HG03354 (cell line): Measurements from ENCODE around the gene NRDC.
A peak's percentile ranks its signal among the peaks of the same experiment; 100 is the strongest.

Experiments
- ATAC-seq: cut with Tn5 transposase; IDR thresholded peaks from one replicate; pipeline ENCODE4 v1.9.1; 2021; ENCODE audit warnings: mild to moderate bottlenecking; ENCODE audit not compliant: unreplicated experiment, poor library complexity, severe bottlenecking

NRDC gene, protein sequence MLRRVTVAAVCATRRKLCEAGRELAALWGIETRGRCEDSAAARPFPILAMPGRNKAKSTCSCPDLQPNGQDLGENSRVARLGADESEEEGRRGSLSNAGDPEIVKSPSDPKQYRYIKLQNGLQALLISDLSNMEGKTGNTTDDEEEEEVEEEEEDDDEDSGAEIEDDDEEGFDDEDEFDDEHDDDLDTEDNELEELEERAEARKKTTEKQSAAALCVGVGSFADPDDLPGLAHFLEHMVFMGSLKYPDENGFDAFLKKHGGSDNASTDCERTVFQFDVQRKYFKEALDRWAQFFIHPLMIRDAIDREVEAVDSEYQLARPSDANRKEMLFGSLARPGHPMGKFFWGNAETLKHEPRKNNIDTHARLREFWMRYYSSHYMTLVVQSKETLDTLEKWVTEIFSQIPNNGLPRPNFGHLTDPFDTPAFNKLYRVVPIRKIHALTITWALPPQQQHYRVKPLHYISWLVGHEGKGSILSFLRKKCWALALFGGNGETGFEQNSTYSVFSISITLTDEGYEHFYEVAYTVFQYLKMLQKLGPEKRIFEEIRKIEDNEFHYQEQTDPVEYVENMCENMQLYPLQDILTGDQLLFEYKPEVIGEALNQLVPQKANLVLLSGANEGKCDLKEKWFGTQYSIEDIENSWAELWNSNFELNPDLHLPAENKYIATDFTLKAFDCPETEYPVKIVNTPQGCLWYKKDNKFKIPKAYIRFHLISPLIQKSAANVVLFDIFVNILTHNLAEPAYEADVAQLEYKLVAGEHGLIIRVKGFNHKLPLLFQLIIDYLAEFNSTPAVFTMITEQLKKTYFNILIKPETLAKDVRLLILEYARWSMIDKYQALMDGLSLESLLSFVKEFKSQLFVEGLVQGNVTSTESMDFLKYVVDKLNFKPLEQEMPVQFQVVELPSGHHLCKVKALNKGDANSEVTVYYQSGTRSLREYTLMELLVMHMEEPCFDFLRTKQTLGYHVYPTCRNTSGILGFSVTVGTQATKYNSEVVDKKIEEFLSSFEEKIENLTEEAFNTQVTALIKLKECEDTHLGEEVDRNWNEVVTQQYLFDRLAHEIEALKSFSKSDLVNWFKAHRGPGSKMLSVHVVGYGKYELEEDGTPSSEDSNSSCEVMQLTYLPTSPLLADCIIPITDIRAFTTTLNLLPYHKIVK

GRCh38 chr1:51878616-51879336 lies at the start of gene NRDC:
Gene NRDC (minus strand): TSS chr1:51878727. CDS start chr1:51878615, 112 bp downstream.
- peak; percentile 96 for ATAC-seq

- no peak for ATAC-seq
Observed at GRCh38 chr1:51927029-51927428, 48.5 kb upstream of the NRDC start.

DNA sequence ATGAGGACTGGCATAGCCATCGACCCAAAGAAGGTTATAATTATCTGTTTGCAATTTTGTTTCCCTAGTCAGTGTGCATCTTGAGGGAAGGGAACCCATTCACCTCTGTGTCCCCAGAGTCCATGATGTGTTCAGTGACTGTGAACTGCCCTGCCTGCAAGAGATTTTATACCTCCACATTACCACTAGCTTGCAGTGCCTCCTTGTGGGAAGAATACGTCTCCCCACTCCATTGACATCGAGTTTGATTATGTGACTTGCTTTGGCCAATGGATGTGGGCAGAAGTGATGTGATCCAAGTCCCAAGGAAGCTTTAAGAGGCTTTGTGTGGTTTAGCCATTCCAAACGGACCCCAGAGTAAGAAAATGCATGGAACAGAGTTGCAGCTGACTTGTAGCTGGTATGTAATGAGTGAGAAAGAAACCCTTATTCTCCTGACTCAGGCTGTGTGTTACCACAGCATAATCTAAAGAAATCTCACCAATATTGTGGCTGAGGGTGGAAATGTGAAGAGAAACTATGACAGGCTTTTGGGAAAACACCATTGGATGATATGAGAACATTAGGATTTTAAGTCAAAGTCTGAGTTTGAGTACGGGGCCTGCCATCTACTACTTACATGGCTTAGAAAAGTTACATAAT lies 47.8 kb upstream of the NRDC start:
- ATAC-seq = no peak

GRCh38 chr1:51924455-51924854 lies 45.9 kb upstream of the NRDC start:
- ATAC-seq = no peak

GRCh38 chr1:51922040-51922439 lies 43.5 kb upstream of the NRDC start:
- ATAC-seq = no peak

DNA sequence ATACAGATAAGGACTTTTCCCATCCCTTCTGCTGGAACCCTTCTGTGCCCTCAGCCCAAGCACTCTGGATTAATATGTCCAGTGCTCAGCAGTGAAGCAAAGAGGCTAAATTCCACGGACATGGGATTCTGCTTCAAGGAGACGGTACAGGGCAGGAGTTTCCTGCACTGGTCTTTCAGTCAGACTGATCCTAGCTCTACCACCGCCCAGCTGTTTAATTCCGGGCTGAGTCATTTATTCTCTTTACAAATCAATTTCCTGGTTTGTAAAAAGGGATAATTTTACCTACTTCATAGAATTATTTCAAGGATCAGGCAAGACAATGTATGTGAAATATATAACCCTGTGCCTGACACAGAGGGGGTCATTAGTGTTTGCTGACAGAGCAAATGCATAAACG lies 41.6 kb upstream of the NRDC start:
- no peak for ATAC-seq

GRCh38 chr1:51919684-51920083 lies 41.2 kb upstream of the NRDC start:
- no peak for ATAC-seq

DNA sequence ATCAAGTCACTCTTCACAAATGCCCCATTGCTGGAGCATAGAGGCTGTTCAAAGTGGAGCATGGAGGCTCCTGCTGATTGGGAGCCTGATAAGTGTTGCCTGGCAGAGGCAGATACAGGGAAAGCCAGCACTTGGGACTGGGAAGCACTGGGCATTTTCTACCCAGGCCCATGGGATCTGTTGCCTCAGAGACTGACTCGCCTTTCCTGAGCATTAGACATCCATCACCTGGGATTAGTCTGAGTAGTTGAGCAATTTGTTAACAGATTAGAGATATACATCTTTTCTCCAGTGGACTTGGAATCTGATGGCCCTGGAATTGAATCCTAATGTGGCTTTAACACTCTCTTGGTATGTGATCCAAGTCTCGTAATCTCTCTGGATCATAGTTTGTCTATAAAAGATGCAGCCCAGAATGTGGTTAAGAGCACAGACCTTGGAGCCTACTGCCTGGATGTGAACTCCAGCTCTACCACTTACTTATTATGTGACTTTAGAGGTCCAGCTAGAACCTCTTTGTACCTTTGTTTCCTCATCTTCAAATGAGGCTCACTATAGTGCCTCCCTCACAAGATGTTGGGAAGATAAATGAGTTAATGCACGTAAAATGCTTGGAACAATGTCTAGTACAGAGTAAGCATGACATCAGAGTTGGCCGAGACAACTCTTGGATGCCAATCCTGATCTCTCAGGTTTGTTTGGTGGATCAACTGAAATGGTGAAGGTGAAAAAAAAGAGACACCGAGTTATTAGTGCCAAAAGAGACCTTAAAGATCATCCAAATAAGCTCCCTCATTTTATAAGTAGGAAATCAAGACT lies 38.3 kb upstream of the NRDC start:
- no peak for ATAC-seq

GRCh38 chr1:51915951-51916350 lies 37.4 kb upstream of the NRDC start:
- no peak for ATAC-seq

- no peak for ATAC-seq
Observed at GRCh38 chr1:51912881-51913280, 34.4 kb upstream of the NRDC start.

DNA sequence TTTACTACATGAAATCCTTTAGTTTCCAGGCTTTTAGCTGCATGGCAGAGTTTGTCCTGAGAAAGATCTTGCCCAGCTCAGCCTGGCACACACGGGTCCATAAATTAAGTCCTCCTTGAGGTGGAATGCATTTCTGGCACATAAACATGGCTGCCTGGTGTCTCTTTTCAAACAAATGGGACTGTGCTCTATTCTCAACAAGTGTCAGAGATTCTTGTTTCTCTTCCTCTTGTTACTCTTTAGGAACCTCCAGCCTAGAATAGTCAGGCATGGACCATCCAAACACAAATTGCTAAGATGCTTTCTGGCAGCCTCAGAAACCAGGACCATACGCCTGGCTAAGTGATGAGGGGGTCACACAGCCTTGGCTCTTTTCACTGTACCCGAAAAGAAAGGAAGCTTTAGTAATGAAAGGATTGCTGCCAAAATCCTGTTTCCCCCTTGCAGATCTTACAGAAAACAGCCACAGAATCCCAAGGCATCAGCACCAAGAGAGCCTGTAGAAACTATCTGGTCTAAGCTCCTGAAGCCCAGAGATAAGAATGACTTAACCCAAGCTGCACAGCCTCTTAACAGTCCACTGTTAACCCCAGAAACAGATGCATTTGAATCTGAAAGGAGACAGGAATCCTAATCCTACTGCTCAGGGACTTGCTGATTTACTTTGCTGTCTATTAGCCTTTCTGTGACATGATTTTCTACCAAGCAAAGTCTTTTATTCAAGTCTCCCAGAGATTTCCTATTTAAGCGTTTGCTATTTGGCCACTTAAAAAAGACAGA lies 31.9 kb upstream of the NRDC start:
- no peak for ATAC-seq

DNA sequence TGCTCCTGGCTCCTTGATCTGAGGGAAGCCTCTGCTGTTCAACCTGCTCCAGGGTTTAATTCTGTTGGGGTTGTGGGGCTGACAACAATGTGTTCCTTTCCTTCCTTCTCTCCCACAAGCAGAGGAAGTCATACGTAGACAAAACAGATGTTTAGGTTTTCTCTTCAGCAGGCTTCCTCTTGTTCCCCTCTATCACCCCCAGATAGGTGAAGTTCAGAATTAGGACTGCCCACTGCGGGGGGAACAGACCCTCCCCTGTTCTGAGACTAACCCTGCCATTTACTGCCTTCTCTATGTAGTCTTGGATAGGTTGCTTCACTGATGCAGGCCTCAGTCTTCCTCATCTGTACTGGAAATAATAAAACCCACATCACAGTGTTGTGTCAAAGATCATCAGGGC lies 30.0 kb upstream of the NRDC start:
- ATAC-seq = no peak

- ATAC-seq = no peak
Observed at GRCh38 chr1:51907079-51907702, 28.7 kb upstream of the NRDC start.

- ATAC-seq = no peak
Observed at GRCh38 chr1:51906306-51907078, 28.0 kb upstream of the NRDC start.

- ATAC-seq = no peak
Observed at GRCh38 chr1:51902456-51902855, 23.9 kb upstream of the NRDC start.

- no peak for ATAC-seq
Observed at GRCh38 chr1:51901151-51901550, 22.6 kb upstream of the NRDC start.

DNA sequence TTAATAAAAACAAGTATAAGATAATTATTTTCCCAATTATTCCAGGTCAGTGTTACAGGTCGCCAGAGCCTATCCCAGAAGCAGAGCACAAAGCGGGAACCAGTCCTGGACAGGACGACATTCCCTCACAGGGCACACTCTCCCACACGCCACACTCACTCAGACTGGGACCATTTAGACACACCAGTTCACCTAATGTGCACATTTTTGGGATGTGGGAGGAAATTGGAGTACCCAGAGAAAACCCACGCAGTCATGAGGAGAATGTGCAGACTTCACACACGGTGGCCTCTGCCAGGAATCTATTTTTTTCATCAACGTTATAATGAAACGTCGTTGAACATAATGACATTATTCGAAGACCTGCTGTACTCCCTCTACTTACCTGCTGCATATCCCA lies 20.5 kb upstream of the NRDC start:
- no peak for ATAC-seq
